Activated CD4-positive, alpha-beta memory T cell treated with anti-CD3 and anti-CD28 coated beads for 36 hours (primary cell): ENCODE results near the gene BTBD2. TPM values are rescaled to one million over a fixed set of nuclear protein-coding genes. Genes with fewer than 3 reads are reported as not detected.
A peak's percentile ranks its signal among the peaks of the same experiment; 100 is the strongest.

ENCODE experiments used
- CTCF ChIA-PET: fragments of 350-600 bp; sonication (Branson Sonifier 250); formaldehyde crosslinking; loops from one replicate; lab custom pipeline; 2021; ENCODE audit warnings: antibody characterized with exemption, inconsistent platforms; lab: Charles Lee
- POLR2A ChIA-PET: fragments of 350-600 bp; sonication (Branson Sonifier 250); formaldehyde crosslinking; loops from one replicate; lab custom pipeline; 2021; ENCODE audit warnings: antibody characterized with exemption; lab: Charles Lee
- DNase-seq: peaks from one replicate; pipeline ENCODE4 v3.0.0-alpha.2; 2020
- H3K27ac Mint-ChIP-seq: one replicate; pipeline ENCODE4 v1.8.0; 2021; ENCODE audit warnings: mixed read lengths
- H3K27me3 Mint-ChIP-seq: one replicate; pipeline ENCODE4 v1.8.0; 2021; ENCODE audit warnings: mixed read lengths
- H3K36me3 Mint-ChIP-seq: one replicate; pipeline ENCODE4 v1.8.0; 2021; ENCODE audit warnings: mixed read lengths
- H3K4me1 Mint-ChIP-seq: one replicate; pipeline ENCODE4 v1.8.0; 2021; ENCODE audit warnings: low read depth, mixed read lengths
- H3K4me3 Mint-ChIP-seq: one replicate; pipeline ENCODE4 v1.8.0; 2021; ENCODE audit warnings: mild to moderate bottlenecking, mixed read lengths
- H3K9me3 Mint-ChIP-seq: one replicate; pipeline ENCODE4 v1.8.0; 2021; ENCODE audit warnings: mixed read lengths
- intact Hi-C: fragments of 100-400 bp; cut with micrococcal nuclease; formaldehyde crosslinking; loops from one replicate; pipeline ENCODE4 v1.15.1; 2023
- total RNA-seq, 2 experiments: library from RNA; stranded (reverse); gene quantifications; one replicate each; pipeline ENCODE4 v1.2.3, GENCODE V29; 2021

The BTBD2 gene
- total RNA-seq, 2 experiments from 2014 or later: 37.3 to 42.9 TPM

GRCh38 chr19:2043251-2043641 lies 27.7 kb upstream of the BTBD2 start:
- Mint-ChIP-seq H3K36me3 (peaks cover 18% of the 10 kb centered on the region), H3K27ac (peak overlapping the region; percentile 84), H3K4me1 (peaks cover 35% of the 10 kb centered on the region), H3K9me3 (no peaks in the 10 kb centered on the region), H3K27me3 (no peaks in the 10 kb centered on the region), H3K4me3 (peak overlapping the region; percentile 73)
- POLR2A ChIA-PET: interaction anchor here (0.6 to 3.8 kb wide), 3 partner anchors 9 to 23 kb away, joined by 3 to 26 read pairs (median 16); partner anchors contain the start of gene MKNK2
- CTCF ChIA-PET: interaction anchor here (0.8 to 1.9 kb wide), 4 partner anchors 9 to 146 kb away, joined by 3 to 8 read pairs (median 4); no protein-coding TSS in a partner anchor
- no peak for DNase-seq
- intact Hi-C loops: loop anchor here (2.0 kb wide), 1 partner anchor 54 kb away; the partner anchor contains the start of genes IZUMO4 and MOB3A

GRCh38 chr19:2042485-2043250 lies 27.2 kb upstream of the BTBD2 start:
- Mint-ChIP-seq H3K36me3 (peaks cover 21% of the 10 kb centered on the region), H3K4me1 (peaks cover 33% of the 10 kb centered on the region), H3K27me3 (no peaks in the 10 kb centered on the region), H3K27ac (peak overlapping the region; percentile 84), H3K4me3 (peak overlapping the region; percentile 73), H3K9me3 (no peaks in the 10 kb centered on the region)
- peak; percentile 35 for DNase-seq
- POLR2A ChIA-PET: interaction anchor here (0.6 to 3.8 kb wide), 10 partner anchors 8 to 896 kb away, joined by 3 to 26 read pairs (median 4); partner anchors contain the start of gene MKNK2
- CTCF ChIA-PET: interaction anchor here (0.8 to 1.9 kb wide), 8 partner anchors 10 to 145 kb away, joined by 3 to 8 read pairs (median 4); no protein-coding TSS in a partner anchor
- intact Hi-C loops: loop anchor here (1.0 to 2.0 kb wide), 3 partner anchors 9 to 54 kb away; partner anchors contain the start of genes IZUMO4, MKNK2 and MOB3A

GRCh38 chr19:2041683-2042484 lies 26.4 kb upstream of the BTBD2 start:
- no peaks in the 10 kb centered on the region for H3K9me3 Mint-ChIP-seq
- intact Hi-C loops: loop anchor here (1.0 to 2.0 kb wide), 3 partner anchors 9 to 55 kb away; partner anchors contain the start of genes IZUMO4, MKNK2 and MOB3A
- CTCF ChIA-PET: interaction anchor here (0.9 to 1.9 kb wide), 7 partner anchors 10 to 144 kb away, joined by 3 to 8 read pairs (median 4); no protein-coding TSS in a partner anchor
- peaks cover 25% of the 10 kb centered on the region for H3K4me1 Mint-ChIP-seq
- H3K36me3 Mint-ChIP-seq: peaks cover 21% of the 10 kb centered on the region
- H3K27ac Mint-ChIP-seq: peak overlapping the region; percentile 89
- peak overlapping the region; percentile 77 for H3K4me3 Mint-ChIP-seq
- no peaks in the 10 kb centered on the region for H3K27me3 Mint-ChIP-seq
- POLR2A ChIA-PET: interaction anchor here (0.6 to 3.8 kb wide), 12 partner anchors 8 to 897 kb away, joined by 3 to 26 read pairs (median 4); partner anchors contain the start of gene MKNK2
- peak; percentile 100 for DNase-seq

GRCh38 chr19:2041433-2041682 lies 25.8 kb upstream of the BTBD2 start:
- ChIA-PET CTCF (interaction anchor here (1.6 to 1.9 kb wide), 2 partner anchors 9 to 28 kb away, joined by 4 to 7 read pairs; no protein-coding TSS in a partner anchor), POLR2A (interaction anchor here (1.0 to 3.8 kb wide), 6 partner anchors 8 to 136 kb away, joined by 3 to 26 read pairs (median 4); partner anchors contain the start of gene MKNK2)
- Mint-ChIP-seq H3K27me3 (no peaks in the 10 kb centered on the region), H3K4me3 (peak overlapping the region; percentile 77), H3K27ac (peak overlapping the region; percentile 89), H3K9me3 (no peaks in the 10 kb centered on the region), H3K36me3 (peaks cover 21% of the 10 kb centered on the region), H3K4me1 (peaks cover 24% of the 10 kb centered on the region)
- peak; percentile 10 for DNase-seq
- intact Hi-C loops: no loop called here

- intact Hi-C loops: no loop called here
- H3K9me3 Mint-ChIP-seq: no peaks in the 10 kb centered on the region
- H3K36me3 Mint-ChIP-seq: peaks cover 21% of the 10 kb centered on the region
- CTCF ChIA-PET: interaction anchor here (1.6 to 1.9 kb wide), 2 partner anchors 9 to 28 kb away, joined by 4 to 7 read pairs; no protein-coding TSS in a partner anchor
- no peaks in the 10 kb centered on the region for H3K27me3 Mint-ChIP-seq
- DNase-seq: no peak
- H3K4me1 Mint-ChIP-seq: peaks cover 24% of the 10 kb centered on the region
- H3K4me3 Mint-ChIP-seq: peak overlapping the region; percentile 77
- H3K27ac Mint-ChIP-seq: peak overlapping the region; percentile 89
- POLR2A ChIA-PET: interaction anchor here (1.0 to 3.8 kb wide), 6 partner anchors 8 to 135 kb away, joined by 3 to 26 read pairs (median 4); partner anchors contain the start of gene MKNK2
These were observed 25.3 kb upstream of the BTBD2 start for GRCh38 chr19:2040647-2041432.

GRCh38 chr19:2039959-2040646 lies 24.6 kb upstream of the BTBD2 start:
- Mint-ChIP-seq H3K27me3 (no peaks in the 10 kb centered on the region), H3K27ac (no peak overlapping the region), H3K36me3 (peaks cover 21% of the 10 kb centered on the region), H3K9me3 (peaks cover 3% of the 10 kb centered on the region), H3K4me1 (peaks cover 27% of the 10 kb centered on the region), H3K4me3 (peak overlapping the region; percentile 77)
- CTCF ChIA-PET: interaction anchor here (1.6 kb wide), 1 partner anchor 29 kb away, joined by 4 read pairs; no protein-coding TSS in a partner anchor
- peak; percentile 9 for DNase-seq
- intact Hi-C loops: loop anchor here (10.0 kb wide), 1 partner anchor 235 kb away; no protein-coding TSS in a partner anchor
- POLR2A ChIA-PET: interaction anchor here (1.0 to 3.8 kb wide), 3 partner anchors 8 to 12 kb away, joined by 3 to 16 read pairs (median 3); no protein-coding TSS in a partner anchor

- DNase-seq: peak; percentile 11
- CTCF ChIA-PET: no interaction called here
- H3K27me3 Mint-ChIP-seq: no peaks in the 10 kb centered on the region
- H3K9me3 Mint-ChIP-seq: peaks cover 3% of the 10 kb centered on the region
- peaks cover 21% of the 10 kb centered on the region for H3K36me3 Mint-ChIP-seq
- POLR2A ChIA-PET: interaction anchor here (1.0 kb wide), 1 partner anchor 11 kb away, joined by 3 read pairs; no protein-coding TSS in a partner anchor
- H3K27ac Mint-ChIP-seq: no peak overlapping the region
- H3K4me1 Mint-ChIP-seq: peaks cover 29% of the 10 kb centered on the region
- intact Hi-C loops: loop anchor here (10.0 kb wide), 1 partner anchor 235 kb away; no protein-coding TSS in a partner anchor
- H3K4me3 Mint-ChIP-seq: no peak overlapping the region
These were observed 23.8 kb upstream of the BTBD2 start for GRCh38 chr19:2039089-2039958.

- no peak overlapping the region for H3K4me3 Mint-ChIP-seq
- peak; percentile 7 for DNase-seq
- ChIA-PET POLR2A (interaction anchor here (1.0 kb wide), 1 partner anchor 10 kb away, joined by 3 read pairs; no protein-coding TSS in a partner anchor), CTCF (no interaction called here)
- peaks cover 21% of the 10 kb centered on the region for H3K36me3 Mint-ChIP-seq
- no peaks in the 10 kb centered on the region for H3K27me3 Mint-ChIP-seq
- no peak overlapping the region for H3K27ac Mint-ChIP-seq
- peaks cover 3% of the 10 kb centered on the region for H3K9me3 Mint-ChIP-seq
- intact Hi-C loops: loop anchor here (10.0 kb wide), 1 partner anchor 236 kb away; no protein-coding TSS in a partner anchor
- peaks cover 25% of the 10 kb centered on the region for H3K4me1 Mint-ChIP-seq
These were observed 23.0 kb upstream of the BTBD2 start for GRCh38 chr19:2038284-2039088.
